Prostate gland (tissue), 2 donors: ENCODE results near the gene BICD1. TPM values are rescaled to one million over a fixed set of nuclear protein-coding genes. Genes with fewer than 3 reads are reported as not detected.

Experiments used
- DNase-seq: peaks from one replicate; pipeline ENCODE4 v3.0.0-alpha.2; 2019; ENCODE audit warnings: low spot score
- H3K27ac ChIP-seq, 2 donors: fragments of 200-600 bp; sonication (generic); 2 replicates each; pipeline ENCODE4 v1.5.1; 2017 to 2019
- H3K27me3 ChIP-seq: fragments of 200-600 bp; sonication (generic); replicated peaks from 2 replicates; pipeline ENCODE4 v1.5.1; 2019; ENCODE audit not compliant: insufficient read depth
- H3K36me3 ChIP-seq, 2 donors: fragments of 200-600 bp; sonication (generic); 1 replicate in 1 of 2; 2 replicates in 1 of 2; pipeline versions ENCODE4 v1.5.1 to v1.8.1; 2017 to 2019
- H3K4me1 ChIP-seq: fragments of 200-600 bp; sonication (generic); replicated peaks from 2 replicates; pipeline ENCODE4 v1.5.1; 2019
- H3K4me3 ChIP-seq, 2 donors: fragments of 200-600 bp; sonication (generic); 2 replicates each; pipeline ENCODE4 v1.5.1; 2017 to 2019
- H3K9me3 ChIP-seq: fragments of 200-600 bp; sonication (generic); 2 replicates; pipeline ENCODE4 v1.5.1; 2017
- POLR2A ChIP-seq: fragments of 450-650 bp; IDR thresholded peaks from one replicate; pipeline ENCODE4 v1.6.1; 2016; ENCODE audit warnings: antibody characterized with exemption, mild to moderate bottlenecking
- POLR2AphosphoS5 ChIP-seq: sonication (generic); formaldehyde crosslinking; IDR thresholded peaks from one replicate; pipeline ENCODE4 v1.6.1; 2017; ENCODE audit warnings: antibody characterized with exemption
- WGBS: methylation state at CpG from one replicate; pipeline ENCODE4 v1.1.5; 2018; 5-methylcytosine and 5-hydroxymethylcytosine counted together
- intact Hi-C: fragments of 100-400 bp; cut with DNase I; formaldehyde crosslinking; loops from one replicate; pipeline ENCODE4 v1.14.2; 2022
- total RNA-seq, 2 donors: library from RNA; depleted of rRNA; stranded (reverse); fragments of >200 nt; gene quantifications; one replicate each; pipeline ENCODE4 v1.1.0, GENCODE V29; 2016
- TF ChIP-seq, protein P1 (sequence below), 4 experiments: fragments of 200-600 bp in 2 of 4; fragments of 450-650 bp in 2 of 4; sonication (generic) in 2 of 4; IDR thresholded peaks; 1 replicate in 3 of 4; 2 replicates in 1 of 4; pipeline ENCODE4 v1.5.1; 2016 to 2019; ENCODE audit warnings: antibody characterized with exemption in 4 of 4, mild to moderate bottlenecking in 2 of 4, moderate library complexity in 2 of 4

The BICD1 gene
- total RNA-seq, 2 donors from 2014 or later, result 8.6 to 26.2 TPM

GRCh38 chr12:32296567-32296966, 189.9 kb downstream of the BICD1 start:
- TF ChIP-seq POLR2A, result no peak
- no peak for TF ChIP-seq POLR2AphosphoS5
- TF ChIP-seq, protein P1, sequence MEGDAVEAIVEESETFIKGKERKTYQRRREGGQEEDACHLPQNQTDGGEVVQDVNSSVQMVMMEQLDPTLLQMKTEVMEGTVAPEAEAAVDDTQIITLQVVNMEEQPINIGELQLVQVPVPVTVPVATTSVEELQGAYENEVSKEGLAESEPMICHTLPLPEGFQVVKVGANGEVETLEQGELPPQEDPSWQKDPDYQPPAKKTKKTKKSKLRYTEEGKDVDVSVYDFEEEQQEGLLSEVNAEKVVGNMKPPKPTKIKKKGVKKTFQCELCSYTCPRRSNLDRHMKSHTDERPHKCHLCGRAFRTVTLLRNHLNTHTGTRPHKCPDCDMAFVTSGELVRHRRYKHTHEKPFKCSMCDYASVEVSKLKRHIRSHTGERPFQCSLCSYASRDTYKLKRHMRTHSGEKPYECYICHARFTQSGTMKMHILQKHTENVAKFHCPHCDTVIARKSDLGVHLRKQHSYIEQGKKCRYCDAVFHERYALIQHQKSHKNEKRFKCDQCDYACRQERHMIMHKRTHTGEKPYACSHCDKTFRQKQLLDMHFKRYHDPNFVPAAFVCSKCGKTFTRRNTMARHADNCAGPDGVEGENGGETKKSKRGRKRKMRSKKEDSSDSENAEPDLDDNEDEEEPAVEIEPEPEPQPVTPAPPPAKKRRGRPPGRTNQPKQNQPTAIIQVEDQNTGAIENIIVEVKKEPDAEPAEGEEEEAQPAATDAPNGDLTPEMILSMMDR (IDR thresholded peaks at IDR 0.05), result no peak
- intact Hi-C loops, result no loop called here
- no peaks in the 10 kb centered on the region for H3K4me1 ChIP-seq
- H3K27ac ChIP-seq, result no peak overlapping the region
- H3K36me3 ChIP-seq, result no peaks in the 10 kb centered on the region
- no peak for DNase-seq
- 72% methylated on average over 4 of the region's 4 CpGs for WGBS
- H3K27me3 ChIP-seq, result no peaks in the 10 kb centered on the region
- no peaks in the 10 kb centered on the region for H3K9me3 ChIP-seq
- H3K4me3 ChIP-seq, result no peak overlapping the region

- TF ChIP-seq, protein P1 (IDR thresholded peaks at IDR 0.05), result no peak
- TF ChIP-seq POLR2AphosphoS5 (no peak), POLR2A (no peak)
- DNase-seq, result no peak
- Histone ChIP-seq H3K9me3 (no peaks in the 10 kb centered on the region), H3K36me3 (no peaks in the 10 kb centered on the region), H3K27me3 (no peaks in the 10 kb centered on the region), H3K4me3 (no peak overlapping the region), H3K27ac (no peak overlapping the region), H3K4me1 (no peaks in the 10 kb centered on the region)
- intact Hi-C loops, result no loop called here
- 34% methylated on average over 3 of the region's 3 CpGs for WGBS
Observed at GRCh38 chr12:32298917-32299316, 192.3 kb downstream of the BICD1 start.

DNA sequence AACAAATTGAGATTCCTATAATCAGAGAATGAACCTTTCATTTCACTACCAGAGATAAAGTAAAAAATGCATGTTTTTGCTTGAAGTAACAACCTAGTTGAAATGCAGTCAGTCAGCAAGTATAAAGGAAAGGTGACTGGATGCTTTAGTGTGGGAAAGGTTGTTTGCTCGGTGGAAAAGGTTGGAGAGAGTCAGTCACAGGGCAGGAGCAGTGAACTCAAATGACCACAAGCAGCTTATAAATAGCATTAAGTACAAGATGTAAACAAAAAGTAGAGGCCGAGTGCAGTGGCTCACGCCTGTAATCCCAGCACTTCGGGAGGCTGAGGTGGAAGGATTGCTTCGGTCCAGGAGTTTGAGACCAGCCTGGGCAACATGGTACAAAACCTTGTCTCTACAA, 194.6 kb downstream of the BICD1 start:
- no peak overlapping the region for H3K4me3 ChIP-seq
- TF ChIP-seq POLR2A, result no peak
- TF ChIP-seq, protein P1 (IDR thresholded peaks at IDR 0.05), result no peak
- no peak for TF ChIP-seq POLR2AphosphoS5
- no peak for DNase-seq
- intact Hi-C loops, result no loop called here
- 78% methylated on average over 5 of the region's 5 CpGs for WGBS
- no peaks in the 10 kb centered on the region for H3K4me1 ChIP-seq
- no peaks in the 10 kb centered on the region for H3K27me3 ChIP-seq
- H3K9me3 ChIP-seq, result no peaks in the 10 kb centered on the region
- H3K27ac ChIP-seq, result no peak overlapping the region
- no peaks in the 10 kb centered on the region for H3K36me3 ChIP-seq

DNA sequence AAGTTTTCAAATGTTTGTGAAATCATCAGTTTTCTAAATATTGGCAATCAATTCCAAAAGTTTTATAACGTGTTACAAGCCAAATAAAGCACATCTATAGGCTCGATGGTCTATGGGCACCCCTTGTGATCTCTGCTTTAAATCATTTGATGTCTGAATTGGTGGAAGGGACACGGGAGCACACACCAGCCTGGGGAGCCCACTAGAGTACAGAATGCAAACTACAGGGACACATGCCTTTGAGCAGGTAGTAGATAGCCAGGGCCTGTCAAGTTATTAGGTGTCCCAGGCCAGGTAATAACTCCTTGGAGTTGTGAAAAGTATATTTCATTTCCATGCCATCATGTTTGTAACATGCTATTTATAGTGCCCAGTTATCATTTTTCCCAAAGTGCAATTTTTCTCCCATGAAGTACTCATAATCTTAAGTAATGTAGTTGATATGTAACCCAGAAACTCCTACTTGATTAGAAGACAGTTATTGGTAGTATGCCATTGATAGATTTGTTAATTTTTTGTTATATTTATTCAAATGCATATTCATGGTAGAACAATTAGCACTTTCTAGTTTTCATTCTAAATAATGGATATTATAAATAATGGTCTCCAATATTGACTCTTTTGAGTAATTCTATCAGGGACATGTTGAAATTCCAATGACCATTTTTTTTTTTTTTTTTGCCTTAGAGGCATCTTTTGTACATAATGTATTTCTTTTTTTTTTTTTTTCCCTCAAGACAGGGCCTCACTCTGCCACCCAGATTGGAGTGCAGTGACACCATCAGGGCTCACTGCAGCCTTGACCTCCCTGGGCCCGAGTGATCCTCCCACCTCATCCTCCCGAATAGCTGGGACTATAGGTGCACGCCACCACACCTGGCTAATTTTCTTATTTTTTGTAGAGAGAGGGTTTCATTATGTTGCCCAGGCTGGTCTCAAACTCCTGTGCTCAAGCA, 195.8 kb downstream of the BICD1 start:
- Histone ChIP-seq H3K27ac (no peak overlapping the region), H3K36me3 (no peaks in the 10 kb centered on the region), H3K27me3 (no peaks in the 10 kb centered on the region), H3K4me1 (no peaks in the 10 kb centered on the region), H3K9me3 (no peaks in the 10 kb centered on the region), H3K4me3 (no peak overlapping the region)
- TF ChIP-seq POLR2A (no peak), POLR2AphosphoS5 (no peak)
- TF ChIP-seq, protein P1 (IDR thresholded peaks at IDR 0.05), result no peak
- 84% methylated on average over 6 of the region's 6 CpGs for WGBS
- DNase-seq, result no peak
- intact Hi-C loops, result no loop called here

DNA sequence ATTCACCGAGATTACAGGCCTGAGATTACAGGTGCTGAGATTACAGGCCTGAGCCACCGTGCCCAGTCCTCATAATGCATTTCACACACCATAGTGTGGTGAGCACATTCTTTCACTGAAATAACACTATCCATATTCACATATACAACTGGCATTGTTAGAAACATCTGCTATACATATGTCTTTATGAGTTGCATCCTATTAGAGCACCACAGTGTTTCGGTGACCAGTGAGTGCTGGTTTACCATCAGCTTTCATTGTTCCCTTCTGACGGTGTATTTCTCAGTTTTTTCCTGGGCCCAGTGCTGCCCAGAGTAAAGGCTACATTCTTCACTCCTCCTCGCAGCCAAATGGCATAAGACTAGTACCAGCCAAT, 196.5 kb downstream of the BICD1 start:
- 95% methylated on average over 5 of the region's 5 CpGs for WGBS
- no peaks in the 10 kb centered on the region for H3K9me3 ChIP-seq

More for the DNA sequence above, 196.5 kb downstream of the BICD1 start:
- no peak for TF ChIP-seq POLR2A
- TF ChIP-seq, protein P1 (IDR thresholded peaks at IDR 0.05), result no peak
- no peak for TF ChIP-seq POLR2AphosphoS5
- DNase-seq, result no peak
- intact Hi-C loops, result no loop called here
- no peaks in the 10 kb centered on the region for H3K27me3 ChIP-seq
- no peaks in the 10 kb centered on the region for H3K4me1 ChIP-seq
- H3K36me3 ChIP-seq, result no peaks in the 10 kb centered on the region
- H3K4me3 ChIP-seq, result no peak overlapping the region
- H3K27ac ChIP-seq, result no peak overlapping the region
